Neural cell (in vitro differentiated cells): ENCODE results near the gene DRD2. TPM values are rescaled to one million over a fixed set of nuclear protein-coding genes. Genes with fewer than 3 reads are reported as not detected.

Experiments
- H2AFZ ChIP-seq: fragments of 200-600, 300-800 bp; sonication (generic), shearing (Covaris generic); 2 replicates; pipeline ENCODE4 v1.6.0; 2014; ENCODE audit warnings: low read depth, mild to moderate bottlenecking, antibody characterized with exemption, low read length, moderate library complexity
- H3F3A ChIP-seq: fragments of 200-600 bp; shearing (Covaris generic); 2 replicates; pipeline ENCODE4 v1.6.1; 2016; ENCODE audit warnings: mild to moderate bottlenecking, moderate library complexity, mixed read lengths, antibody characterized with exemption, low read length; ENCODE audit not compliant: insufficient read depth, poor library complexity, severe bottlenecking
- H3K27ac ChIP-seq: fragments of 200-600, 300-800 bp; sonication (generic), shearing (Covaris generic); 2 replicates; pipeline ENCODE4 v1.5.1; 2014; ENCODE audit warnings: mild to moderate bottlenecking, low read length, moderate library complexity
- H3K27me3 ChIP-seq: fragments of 300-800, 200-600 bp; sonication (generic), shearing (Covaris generic); 2 replicates; pipeline ENCODE4 v1.6.0; 2014; ENCODE audit warnings: mild to moderate bottlenecking, low read depth, low read length, moderate library complexity; ENCODE audit not compliant: insufficient read depth
- H3K36me3 ChIP-seq: fragments of 300-800, 200-600 bp; sonication (generic), shearing (Covaris generic); 2 replicates; pipeline ENCODE4 v1.5.1; 2014; ENCODE audit warnings: mild to moderate bottlenecking, antibody characterized with exemption, low read length, moderate library complexity; ENCODE audit not compliant: insufficient read depth
- H3K4me2 ChIP-seq: fragments of 300-800, 200-600 bp; sonication (generic), shearing (Covaris generic); 2 replicates; pipeline ENCODE4 v1.6.0; 2014; ENCODE audit warnings: mild to moderate bottlenecking, low read length
- H3K4me3 ChIP-seq: fragments of 300-800, 200-600 bp; sonication (generic), shearing (Covaris generic); 2 replicates; pipeline ENCODE4 v1.5.1; 2014; ENCODE audit warnings: mild to moderate bottlenecking, low read length, moderate library complexity
- H3K79me2 ChIP-seq: fragments of 200-600 bp; shearing (Covaris generic); replicated peaks from 2 replicates; pipeline ENCODE4 v1.6.0; 2014; ENCODE audit warnings: mild to moderate bottlenecking, low read length, moderate library complexity; ENCODE audit not compliant: insufficient read depth
- H3K9ac ChIP-seq: fragments of 300-800, 200-600 bp; sonication (generic), shearing (Covaris generic); 2 replicates; pipeline ENCODE4 v1.6.1; 2016; ENCODE audit warnings: mild to moderate bottlenecking, low read length, mixed read lengths
- H3K9me2 ChIP-seq: fragments of 200-600 bp; shearing (Covaris generic); 2 replicates; pipeline ENCODE4 v1.6.1; 2016; ENCODE audit warnings: mild to moderate bottlenecking, low read length, mixed read lengths; ENCODE audit not compliant: insufficient read depth
- H3K9me3 ChIP-seq: fragments of 200-600, 300-800 bp; sonication (generic), shearing (Covaris generic); 2 replicates; pipeline ENCODE4 v1.6.1; 2016; ENCODE audit warnings: mild to moderate bottlenecking, mixed run types, low read length, moderate library complexity, mixed read lengths
- H4K20me1 ChIP-seq: fragments of 200-600 bp; shearing (Covaris generic); 2 replicates; pipeline ENCODE4 v1.6.1; 2016; ENCODE audit warnings: mild to moderate bottlenecking, mixed run types; ENCODE audit not compliant: insufficient read depth
- CTCF ChIP-seq: fragments of 450-650 bp; IDR thresholded peaks from 2 replicates; pipeline ENCODE4 v1.5.1; 2014; ENCODE audit warnings: antibody characterized with exemption, mild to moderate bottlenecking, moderate library complexity; ENCODE audit not compliant: poor library complexity, severe bottlenecking
- EP300 ChIP-seq: fragments of 450-650 bp; conservative IDR thresholded peaks from 2 replicates; pipeline ENCODE4 v1.6.1; 2014; ENCODE audit warnings: antibody characterized with exemption, mild to moderate bottlenecking, moderate library complexity; ENCODE audit not compliant: poor library complexity, severe bottlenecking
- EZH2 ChIP-seq: fragments of 200-600, 300-800 bp; shearing (Covaris generic), sonication (generic); IDR thresholded peaks from 2 replicates; pipeline ENCODE4 v1.6.1; 2014; ENCODE audit warnings: antibody characterized with exemption, low read length, borderline replicate concordance, mild to moderate bottlenecking; ENCODE audit not compliant: insufficient read depth, poor library complexity, severe bottlenecking
- MXI1 ChIP-seq: fragments of 450-650 bp; conservative IDR thresholded peaks from 2 replicates; pipeline ENCODE4 v1.6.1; 2014; ENCODE audit warnings: antibody characterized with exemption, mild to moderate bottlenecking; ENCODE audit not compliant: poor library complexity, severe bottlenecking
- POLR2AphosphoS5 ChIP-seq: IDR thresholded peaks from 2 replicates; pipeline ENCODE4 v1.6.1; 2012
- RAD21 ChIP-seq: fragments of 450-650 bp; conservative IDR thresholded peaks from 2 replicates; pipeline ENCODE4 v1.6.1; 2014; ENCODE audit warnings: antibody characterized with exemption, mild to moderate bottlenecking, moderate library complexity
- REST ChIP-seq: IDR thresholded peaks from 2 replicates; pipeline ENCODE4 v1.6.1; 2012; ENCODE audit warnings: borderline replicate concordance
- SMC3 ChIP-seq: fragments of 450-650 bp; conservative IDR thresholded peaks from 2 replicates; pipeline ENCODE4 v1.6.1; 2014; ENCODE audit warnings: antibody characterized with exemption, mild to moderate bottlenecking, moderate library complexity; ENCODE audit not compliant: poor library complexity
- TAF1 ChIP-seq: IDR thresholded peaks from 2 replicates; pipeline ENCODE4 v1.6.1; 2012; ENCODE audit warnings: low read depth
- polyA plus RNA-seq: library from polyadenylated mRNA; depleted of rRNA; stranded (reverse); fragments of >200 nt; gene quantifications from 2 replicates; pipeline ENCODE4 v1.2.3, GENCODE V29; 2014

DRD2 gene
- polyA plus RNA-seq, 1 donor from 2014 or later: 0.24 TPM

GRCh38 chr11:113481226-113481625 lies 6.0 kb upstream of the DRD2 start:
- Histone ChIP-seq H3K4me3 (no peak overlapping the region), H4K20me1 (no peaks in the 10 kb centered on the region), H3F3A (no peaks in the 10 kb centered on the region), H3K9me2 (no peaks in the 10 kb centered on the region), H3K4me2 (no peak overlapping the region), H3K9me3 (no peaks in the 10 kb centered on the region), H3K36me3 (no peaks in the 10 kb centered on the region), H3K79me2 (no peaks in the 10 kb centered on the region), H3K27ac (no peak overlapping the region), H3K27me3 (peaks cover 14% of the 10 kb centered on the region), H3K9ac (no peak overlapping the region), H2AFZ (no peak overlapping the region)
- no peak for TF ChIP-seq POLR2AphosphoS5
- no peak for TF ChIP-seq CTCF
- TF ChIP-seq TAF1: no peak
- TF ChIP-seq REST: no peak
- TF ChIP-seq EP300: no peak
- no peak for TF ChIP-seq RAD21
- TF ChIP-seq EZH2: no peak
- TF ChIP-seq MXI1: no peak
- TF ChIP-seq SMC3: no peak

- Histone ChIP-seq H3K36me3 (no peaks in the 10 kb centered on the region), H3F3A (no peaks in the 10 kb centered on the region), H3K4me2 (no peak overlapping the region), H2AFZ (no peak overlapping the region), H3K79me2 (no peaks in the 10 kb centered on the region), H3K27me3 (peaks cover 50% of the 10 kb centered on the region), H3K4me3 (no peak overlapping the region), H3K9ac (no peak overlapping the region), H3K27ac (no peak overlapping the region), H3K9me3 (no peaks in the 10 kb centered on the region), H3K9me2 (no peaks in the 10 kb centered on the region), H4K20me1 (no peaks in the 10 kb centered on the region)
- TF ChIP-seq REST (no peak), MXI1 (no peak), CTCF (no peak), TAF1 (no peak), EZH2 (no peak), EP300 (no peak), RAD21 (no peak), POLR2AphosphoS5 (no peak), SMC3 (no peak)
These were observed 2.1 kb upstream of the DRD2 start for GRCh38 chr11:113477321-113477720.
